IMR-90 (cell line): ENCODE data around the gene L3MBTL4. TPM values are rescaled to one million over a fixed set of nuclear protein-coding genes. Genes with fewer than 3 reads are reported as not detected.
A peak's percentile ranks its signal among the peaks of the same experiment; 100 is the strongest.

Experiments used
- ATAC-seq: fragments of 200-7000 bp; cut with Tn5 transposase; 2 replicates; pipeline ENCODE4 v1.9.1; 2020; ENCODE audit warnings: low read depth, mild to moderate bottlenecking, moderate library complexity
- BruUV-seq: library from RNA; stranded (reverse); fragments of 400-500 nt; replicated peaks from 2 replicates; lab custom pipeline; 2021; lab: Mats Ljungman, UMichigan
- CTCF ChIA-PET: fragments of 300-600 bp; formaldehyde crosslinking; extraction: SDS; loops from one replicate; lab custom pipeline; 2021; ENCODE audit warnings: antibody characterized with exemption; lab: Yijun Ruan, JAX
- POLR2A ChIA-PET: fragments of 300-600 bp; sonication (Branson Sonifier 250); formaldehyde crosslinking; loops from one replicate; lab custom pipeline; 2022; ENCODE audit warnings: antibody characterized with exemption; ENCODE audit not compliant: unreplicated experiment; lab: Charles Lee
- DNase-seq: peaks from one replicate; pipeline ENCODE4 v3.0.0; 2013
- H2AFZ ChIP-seq: replicated peaks from 2 replicates; pipeline ENCODE3; 2013; ENCODE audit warnings: low read length, mild to moderate bottlenecking; ENCODE audit not compliant: poor library complexity
- H2AK5ac ChIP-seq: 2 replicates; pipeline ENCODE4 v1.6.1; 2013; ENCODE audit warnings: low read depth, low read length, inconsistent platforms
- H2AK9ac ChIP-seq: replicated peaks from 2 replicates; pipeline ENCODE3; 2013; ENCODE audit warnings: mild to moderate bottlenecking, low read depth, low read length, moderate library complexity; ENCODE audit not compliant: poor library complexity
- H2BK120ac ChIP-seq: 2 replicates; pipeline ENCODE4 v1.6.1; 2013; ENCODE audit warnings: low read depth, low read length, inconsistent platforms
- H2BK15ac ChIP-seq: 3 replicates; pipeline ENCODE4 v1.6.1; 2013; ENCODE audit warnings: low read depth, low read length, inconsistent platforms
- H2BK20ac ChIP-seq: 2 replicates; pipeline ENCODE4 v1.6.1; 2013; ENCODE audit warnings: low read depth, mild to moderate bottlenecking, inconsistent platforms, low read length, moderate library complexity
- H2BK5ac ChIP-seq: 2 replicates; pipeline ENCODE4 v1.6.1; 2013; ENCODE audit warnings: mild to moderate bottlenecking, low read depth, low read length, inconsistent platforms; ENCODE audit not compliant: poor library complexity, severe bottlenecking
- H3K14ac ChIP-seq: replicated peaks from 2 replicates; pipeline ENCODE4 v1.6.1; 2013; ENCODE audit warnings: low read depth, low read length, inconsistent platforms
- H3K18ac ChIP-seq: 2 replicates; pipeline ENCODE4 v1.6.1; 2013; ENCODE audit warnings: low read depth, low read length, control low read depth
- H3K23ac ChIP-seq: 2 replicates; pipeline ENCODE4 v1.6.1; 2013; ENCODE audit warnings: low read depth, low read length, inconsistent platforms
- H3K27ac ChIP-seq: 2 replicates; pipeline ENCODE4 v1.5.1; 2013; ENCODE audit warnings: mild to moderate bottlenecking, control low read depth, low read length; ENCODE audit not compliant: insufficient read depth
- H3K27me3 ChIP-seq: 2 replicates; pipeline ENCODE4 v1.6.1; 2013; ENCODE audit warnings: low read length; ENCODE audit not compliant: control insufficient read depth, insufficient read depth
- H3K36me3 ChIP-seq: 2 replicates; pipeline ENCODE4 v1.6.1; 2013; ENCODE audit warnings: low read length, mixed read lengths; ENCODE audit not compliant: control insufficient read depth, insufficient read depth
- H3K4ac ChIP-seq: 2 replicates; pipeline ENCODE4 v1.6.1; 2013; ENCODE audit warnings: low read depth, low read length, inconsistent platforms
- H3K4me1 ChIP-seq: 2 replicates; pipeline ENCODE4 v1.6.1; 2013; ENCODE audit warnings: low read length, mixed read lengths; ENCODE audit not compliant: control insufficient read depth, insufficient read depth
- H3K4me2 ChIP-seq: 2 replicates; pipeline ENCODE4 v1.6.1; 2013; ENCODE audit warnings: low read depth, mild to moderate bottlenecking, control low read depth, low read length, moderate library complexity
- H3K4me3 ChIP-seq: 2 replicates; pipeline ENCODE4 v1.5.1; 2013; ENCODE audit warnings: low read depth, mild to moderate bottlenecking, control low read depth, low read length, moderate library complexity; ENCODE audit not compliant: insufficient read depth
- H3K56ac ChIP-seq: 2 replicates; pipeline ENCODE4 v1.6.1; 2013; ENCODE audit warnings: low read length, inconsistent platforms; ENCODE audit not compliant: insufficient read depth; ENCODE audit errors: extremely low read depth
- H3K79me1 ChIP-seq, 2 experiments: 2 replicates each; pipeline ENCODE4 v1.6.1; 2013; ENCODE audit warnings: low read length in 2 of 2, inconsistent platforms in 1 of 2, low read depth in 1 of 2
- H3K9ac ChIP-seq: 2 replicates; pipeline ENCODE4 v1.6.1; 2013; ENCODE audit warnings: low read depth, low read length, control low read depth
- H3K9me1 ChIP-seq: 2 replicates; pipeline ENCODE4 v1.6.1; 2013; ENCODE audit warnings: low read length, inconsistent platforms; ENCODE audit not compliant: insufficient read depth
- H3K9me3 ChIP-seq: 2 replicates; pipeline ENCODE4 v1.6.1; 2013; ENCODE audit warnings: low read length; ENCODE audit not compliant: control insufficient read depth, insufficient read depth
- H4K20me1 ChIP-seq: 2 replicates; pipeline ENCODE4 v1.6.1; 2013; ENCODE audit warnings: low read length, inconsistent platforms; ENCODE audit not compliant: insufficient read depth
- H4K5ac ChIP-seq: 2 replicates; pipeline ENCODE4 v1.6.1; 2013; ENCODE audit warnings: mild to moderate bottlenecking, low read depth, low read length, control low read depth
- H4K8ac ChIP-seq, 2 experiments: 2 replicates each; pipeline ENCODE4 v1.6.1; 2013; ENCODE audit warnings: low read depth in 2 of 2, low read length in 2 of 2, control low read depth in 1 of 2, inconsistent platforms in 1 of 2
- H4K91ac ChIP-seq: 2 replicates; pipeline ENCODE4 v1.6.1; 2013; ENCODE audit warnings: low read depth, low read length, inconsistent platforms; ENCODE audit not compliant: insufficient read depth
- CTCF ChIP-seq: conservative IDR thresholded peaks from 2 replicates; pipeline ENCODE4 v1.5.1; 2012; ENCODE audit warnings: mild to moderate bottlenecking, low read depth, low read length, improper control_type of control experiment
- MXI1 ChIP-seq: IDR thresholded peaks from 2 replicates; pipeline ENCODE4 v1.6.1; 2012; ENCODE audit warnings: low read depth, mild to moderate bottlenecking, low read length, moderate library complexity, borderline replicate concordance
- WGBS, 2 experiments: methylation state at CpG; one replicate each; pipeline versions ENCODE4 v1.1.5 to v1.1.7; 2013; ENCODE audit warnings: missing lambda C conversion rate in 2 of 2; ENCODE audit not compliant: insufficient read length in 1 of 2; ENCODE audit errors: extremely low coverage in 2 of 2; 5-methylcytosine and 5-hydroxymethylcytosine counted together
- dilution Hi-C: fragments of 300-500 bp; cut with HindIII; formaldehyde crosslinking; loops from one replicate; pipeline ENCODE4 v1.14.3; 2018; ENCODE audit warnings: low sequenced_read_pairs; ENCODE audit not compliant: unreplicated experiment
- in situ Hi-C: fragments of 300-500 bp; cut with MboI; formaldehyde crosslinking; loops from 3 replicates; pipeline ENCODE4 v1.14.3; 2019; ENCODE audit warnings: low sequenced_read_pairs, inconsistent platforms, mixed read lengths
- intact Hi-C: fragments of 100-400 bp; cut with micrococcal nuclease; formaldehyde crosslinking; loops from 2 replicates; pipeline ENCODE4 v1.10.0; 2022
- polyA plus RNA-seq, 3 experiments: library from polyadenylated mRNA; depleted of rRNA; stranded (reverse); fragments of >200 nt; gene quantifications; 2 replicates each; pipeline ENCODE4 v1.2.3, GENCODE V29; 2012; ENCODE audit warnings: low replicate concordance in 1 of 3
- total RNA-seq: library from RNA; depleted of rRNA; stranded (reverse); fragments of >200 nt; gene quantifications from 2 replicates; pipeline ENCODE4 v1.2.3, GENCODE V29; 2012

Gene L3MBTL4
- total and polyA plus RNA-seq, 2 of the 4 experiments (the other 2 are of a cell fraction) = under 0.01 to 0.02 TPM

- no TSS peak for BruUV-seq
- dilution Hi-C loops = no loop called here
- CTCF ChIA-PET = interaction anchor here (0.7 kb wide), 1 partner anchor 19 kb away, joined by 3 read pairs; no protein-coding TSS in a partner anchor
Observed at GRCh38 chr18:5912566-5912965, 502.1 kb downstream of the L3MBTL4 start.

More at GRCh38 chr18:5912566-5912965, 502.1 kb downstream of the L3MBTL4 start:
- POLR2A ChIA-PET = no interaction called here
- Histone ChIP-seq H2AK9ac (no peak overlapping the region), H2BK5ac (no peak overlapping the region), H3K18ac (no peak overlapping the region), H3K36me3 (no peaks in the 10 kb centered on the region), H3K9ac (no peak overlapping the region), H3K27me3 (no peaks in the 10 kb centered on the region), H3K4ac (no peak overlapping the region), H2BK15ac (no peak overlapping the region), H3K23ac (no peak overlapping the region), H4K91ac (no peak overlapping the region), H3K79me1 (no peaks in the 10 kb centered on the region), H3K9me1 (peaks cover 8% of the 10 kb centered on the region; the same call in 1 of the 2 replicates), H4K8ac (no peak overlapping the region), H3K9me3 (no peaks in the 10 kb centered on the region), H3K27ac (no peak overlapping the region), H2BK20ac (no peak overlapping the region), H3K4me1 (peaks cover 6% of the 10 kb centered on the region; the same call in 1 of the 2 replicates), H3K4me3 (no peak overlapping the region), H4K20me1 (no peaks in the 10 kb centered on the region), H3K56ac (no peak overlapping the region), H2BK120ac (no peak overlapping the region), H4K5ac (no peak overlapping the region), H2AFZ (no peak overlapping the region), H3K4me2 (no peak overlapping the region), H3K14ac (no peak overlapping the region), H2AK5ac (no peak overlapping the region)
- DNase-seq (peak; percentile 12), ATAC-seq (no peak)
- no peak for TF ChIP-seq MXI1
- TF ChIP-seq CTCF = no peak
- intact Hi-C loops (no loop called here), in situ Hi-C loops (no loop called here)
- WGBS, 2 experiments = no CpG with 5 or more reads among the region's 7 CpGs
